ENCODE measurements around the gene ARHGEF28.

GRCh38 chr5:73655521-73656160 lies 29.6 kb downstream of the ARHGEF28 start:
- TF ChIP-seq POLR2AphosphoS5 (IDR thresholded peaks at IDR 0.05) (no peak), CTCF (IDR thresholded peaks at IDR 0.05; ENCODE audit: poor library complexity, severe bottlenecking) (no peak), RAD21 (conservative IDR thresholded peaks at IDR 0.05) (no peak), TAF1 (IDR thresholded peaks at IDR 0.05; ENCODE audit: low read depth) (no peak), EZH2 (IDR thresholded peaks at IDR 0.05; ENCODE audit: borderline replicate concordance, insufficient read depth, low read length, poor library complexity, severe bottlenecking) (no peak), REST (IDR thresholded peaks at IDR 0.05; ENCODE audit: borderline replicate concordance) (no peak)

All from neural cell (in vitro differentiated cells).